Karpas-422 (cell line): ENCODE results near the gene GTF3C5. TPM values are rescaled to one million over a fixed set of nuclear protein-coding genes. Genes with fewer than 3 reads are reported as not detected.
"Not testable (repeated sequence)": the region's sequence is repeated elsewhere in the genome, so short reads cannot be mapped to it uniquely, and the experiment has no call there.

Experiments used
- DNase-seq: peaks from one replicate; pipeline ENCODE4 v3.0.0-alpha.2; 2015
- H2AFZ ChIP-seq: fragments of 200-600 bp; sonication (generic); 2 replicates; pipeline ENCODE4 v1.6.1; 2014; ENCODE audit warnings: antibody characterized with exemption, low read length, mixed read lengths
- H3K27ac ChIP-seq: fragments of 200-600 bp; sonication (generic); 2 replicates; pipeline ENCODE4 v1.5.1; 2014; ENCODE audit warnings: mild to moderate bottlenecking, low read length, moderate library complexity
- H3K27me3 ChIP-seq: fragments of 200-600 bp; sonication (generic); 2 replicates; pipeline ENCODE4 v1.6.1; 2014; ENCODE audit warnings: low read length, mixed read lengths
- H3K36me3 ChIP-seq: fragments of 200-600 bp; sonication (generic); 2 replicates; pipeline ENCODE4 v1.6.1; 2014; ENCODE audit warnings: low read length, mixed read lengths; ENCODE audit not compliant: insufficient read depth
- H3K4me1 ChIP-seq: fragments of 200-600 bp; sonication (generic); 2 replicates; pipeline ENCODE4 v1.6.1; 2014; ENCODE audit warnings: mild to moderate bottlenecking, low read length, mixed read lengths
- H3K4me2 ChIP-seq: fragments of 200-600 bp; sonication (generic); 2 replicates; pipeline ENCODE4 v1.6.1; 2014; ENCODE audit warnings: low read length, low read depth, mild to moderate bottlenecking; ENCODE audit not compliant: poor library complexity, severe bottlenecking
- H3K4me3 ChIP-seq: fragments of 200-600 bp; sonication (generic); 2 replicates; pipeline ENCODE4 v1.5.1; 2014; ENCODE audit warnings: mild to moderate bottlenecking, antibody characterized with exemption, low read length, mixed read lengths
- H3K79me2 ChIP-seq: fragments of 200-600 bp; sonication (generic); 2 replicates; pipeline ENCODE4 v1.6.1; 2014; ENCODE audit warnings: mild to moderate bottlenecking, low read length, mixed read lengths
- H3K9ac ChIP-seq: fragments of 200-600 bp; sonication (generic); 2 replicates; pipeline ENCODE4 v1.6.0; 2014; ENCODE audit warnings: low read length
- H3K9me2 ChIP-seq: fragments of 200-600 bp; sonication (generic), shearing (Covaris generic); replicated peaks from 2 replicates; pipeline ENCODE4 v1.6.0; 2014; ENCODE audit warnings: mild to moderate bottlenecking, low read length, moderate library complexity; ENCODE audit not compliant: insufficient read depth
- H3K9me3 ChIP-seq: fragments of 300-700, 200-600 bp; sonication (generic); 2 replicates; pipeline ENCODE4 v1.6.1; 2014; ENCODE audit warnings: low read length, mixed read lengths
- H4K20me1 ChIP-seq: fragments of 200-600 bp; sonication (generic); 2 replicates; pipeline ENCODE4 v1.6.1; 2014; ENCODE audit warnings: mild to moderate bottlenecking, antibody characterized with exemption, low read length, low read depth; ENCODE audit not compliant: insufficient read depth
- total RNA-seq: library from RNA; depleted of rRNA; stranded (reverse); fragments of >200 nt; shearing (Covaris generic); gene quantifications from 2 replicates; pipeline ENCODE4 v1.2.3, GENCODE V29; 2014; ENCODE audit warnings: low replicate concordance

The GTF3C5 gene
- total RNA-seq, 1 experiment from 2014 or later = 26.8 TPM

DNA sequence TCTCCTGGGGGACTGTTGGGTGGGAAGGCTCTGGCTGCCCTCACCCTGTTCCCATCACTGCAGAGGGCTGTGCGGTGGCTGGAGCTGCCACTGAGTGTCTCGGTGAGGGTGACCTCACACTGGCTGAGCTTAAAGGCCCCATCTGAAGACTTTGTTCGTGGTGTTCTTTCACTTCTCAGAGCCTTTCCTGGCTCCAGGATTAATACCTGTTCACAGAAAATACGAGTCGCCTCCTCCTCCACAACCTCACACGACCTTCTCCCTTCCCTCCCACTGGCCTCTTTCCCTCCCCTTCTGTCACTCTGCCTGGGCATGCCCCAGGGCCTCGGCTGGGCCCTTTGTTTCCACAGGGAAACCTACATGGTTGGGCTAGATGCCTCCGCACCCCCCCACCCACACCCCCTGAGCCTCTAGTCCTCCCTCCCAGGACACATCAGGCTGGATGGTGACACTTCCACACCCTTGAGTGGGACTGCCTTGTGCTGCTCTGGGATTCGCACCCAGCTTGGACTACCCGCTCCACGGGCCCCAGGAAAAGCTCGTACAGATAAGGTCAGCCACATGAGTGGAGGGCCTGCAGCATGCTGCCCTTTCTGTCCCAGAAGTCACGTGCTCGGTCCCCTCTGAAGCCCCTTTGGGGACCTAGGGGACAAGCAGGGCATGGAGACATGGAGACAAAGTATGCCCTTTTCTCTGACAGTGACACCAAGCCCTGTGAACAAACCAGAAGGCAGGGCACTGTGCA is 30.4 kb downstream of the GTF3C5 start:
- not testable (repeated sequence) for H3K27me3 ChIP-seq, DNase-seq, H3K9ac ChIP-seq, H3K4me2 ChIP-seq, H3K79me2 ChIP-seq, H3K36me3 ChIP-seq, H3K27ac ChIP-seq, H3K9me3 ChIP-seq, H3K9me2 ChIP-seq, H3K4me1 ChIP-seq, H4K20me1 ChIP-seq, H3K4me3 ChIP-seq, H2AFZ ChIP-seq

DNA sequence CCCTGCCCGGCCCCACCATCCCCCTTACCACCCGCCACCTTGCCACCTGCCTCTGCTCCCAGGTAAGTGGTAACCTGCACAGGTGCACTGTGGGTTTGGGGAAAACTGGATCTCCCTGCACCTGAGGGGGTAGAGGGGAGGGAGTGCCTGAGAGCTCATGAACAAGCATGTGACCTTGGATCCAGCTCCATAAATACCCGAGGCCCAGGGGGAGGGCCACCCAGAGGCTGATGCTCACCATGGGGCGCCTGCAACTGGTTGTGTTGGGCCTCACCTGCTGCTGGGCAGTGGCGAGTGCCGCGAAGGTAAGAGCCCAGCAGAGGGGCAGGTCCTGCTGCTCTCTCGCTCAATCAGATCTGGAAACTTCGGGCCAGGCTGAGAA is 31.0 kb downstream of the GTF3C5 start, which contains the start of gene CEL:
Gene CEL, plus strand, starts transcription at position 218 of the 382 bp plus-strand sequence. Its CDS starts 22 bp downstream, at position 240.
- H3K4me3 ChIP-seq, H3K4me2 ChIP-seq, H3K36me3 ChIP-seq, H3K79me2 ChIP-seq, DNase-seq, H3K27ac ChIP-seq, H3K27me3 ChIP-seq, H2AFZ ChIP-seq, H3K4me1 ChIP-seq, H3K9me3 ChIP-seq, H3K9ac ChIP-seq, H3K9me2 ChIP-seq, H4K20me1 ChIP-seq: not testable (repeated sequence)

DNA sequence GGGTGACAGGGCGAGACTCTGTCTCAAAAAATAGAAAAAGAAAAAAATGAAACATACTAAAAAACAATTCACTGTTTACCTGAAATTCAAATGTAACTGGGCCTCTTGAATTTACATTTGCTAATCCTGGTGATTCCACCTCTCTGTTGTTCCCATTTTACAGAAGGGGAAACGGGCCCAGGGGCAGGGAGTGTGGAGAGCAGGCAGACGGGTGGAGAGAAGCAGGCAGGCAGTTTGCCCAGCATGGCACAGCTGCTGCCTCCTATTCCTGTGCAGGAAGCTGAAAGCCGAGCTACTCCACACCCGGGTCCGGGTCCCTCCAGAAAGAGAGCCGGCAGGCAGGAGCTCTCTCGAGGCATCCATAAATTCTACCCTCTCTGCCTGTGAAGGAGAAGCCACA is 31.8 kb downstream of the GTF3C5 start:
- H3K79me2 ChIP-seq, DNase-seq, H3K9ac ChIP-seq, H3K27ac ChIP-seq, H3K4me2 ChIP-seq, H3K27me3 ChIP-seq, H3K36me3 ChIP-seq, H3K4me3 ChIP-seq, H3K9me2 ChIP-seq, H4K20me1 ChIP-seq, H3K4me1 ChIP-seq, H2AFZ ChIP-seq, H3K9me3 ChIP-seq: not testable (repeated sequence)

DNA sequence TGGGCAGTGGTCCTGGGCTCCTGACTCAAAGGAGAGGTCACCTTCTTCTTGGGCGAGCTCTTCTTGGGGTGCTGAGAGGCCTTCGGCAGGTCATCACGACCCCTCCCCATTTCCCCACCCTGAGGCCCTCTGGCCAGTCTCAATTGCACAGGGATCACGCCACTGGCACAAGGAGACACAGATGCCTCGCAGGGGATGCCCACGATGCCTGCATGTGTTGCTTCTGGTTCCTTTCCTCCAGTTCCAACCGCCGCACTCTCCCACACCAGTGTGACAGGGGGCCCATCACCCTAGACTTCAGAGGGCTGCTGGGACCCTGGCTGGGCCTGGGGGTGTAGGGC is 32.3 kb downstream of the GTF3C5 start:
- no peak for DNase-seq
- Histone ChIP-seq H3K4me3 (no peak overlapping the region), H3K9ac (no peak overlapping the region), H3K27me3 (no peaks in the 10 kb centered on the region), H3K79me2 (no peaks in the 10 kb centered on the region), H3K9me3 (no peaks in the 10 kb centered on the region), H3K4me1 (peaks cover 3% of the 10 kb centered on the region; the same call in 1 of the 2 replicates), H2AFZ (no peak overlapping the region), H3K36me3 (no peaks in the 10 kb centered on the region), H3K9me2 (no peaks in the 10 kb centered on the region), H3K27ac (no peak overlapping the region), H4K20me1 (no peaks in the 10 kb centered on the region), H3K4me2 (no peak overlapping the region)

DNA sequence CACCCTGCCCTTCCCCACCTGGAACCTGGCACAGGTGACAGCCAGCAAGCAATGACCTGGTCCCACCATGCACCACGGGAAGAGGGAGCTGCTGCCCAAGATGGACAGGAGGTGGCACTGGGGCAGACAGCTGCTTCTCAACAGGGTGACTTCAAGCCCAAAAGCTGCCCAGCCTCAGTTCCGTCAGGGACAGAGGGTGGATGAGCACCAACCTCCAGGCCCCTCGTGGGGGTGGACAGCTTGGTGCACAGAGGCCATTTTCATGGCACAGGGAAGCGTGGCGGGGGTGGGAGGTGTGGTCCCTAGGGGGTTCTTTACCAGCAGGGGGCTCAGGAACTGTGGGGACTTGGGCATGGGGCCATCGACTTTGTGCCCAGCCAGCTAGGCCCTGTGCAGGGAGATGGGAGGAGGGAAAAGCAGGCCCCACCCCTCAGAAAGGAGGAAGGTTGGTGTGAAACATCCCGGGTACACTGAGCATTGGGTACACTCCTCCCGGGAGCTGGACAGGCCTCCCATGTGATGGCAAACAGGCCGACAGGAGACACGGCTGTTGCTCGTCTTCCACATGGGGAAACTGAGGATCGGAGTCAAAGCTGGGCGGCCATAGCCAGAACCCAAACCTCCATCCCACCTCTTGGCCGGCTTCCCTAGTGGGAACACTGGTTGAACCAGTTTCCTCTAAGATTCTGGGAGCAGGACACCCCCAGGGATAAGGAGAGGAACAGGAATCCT is 32.9 kb downstream of the GTF3C5 start:
- Histone ChIP-seq H3K4me2 (no peak overlapping the region), H3K79me2 (no peaks in the 10 kb centered on the region), H2AFZ (no peak overlapping the region), H3K4me3 (no peak overlapping the region), H3K36me3 (no peaks in the 10 kb centered on the region), H3K9ac (no peak overlapping the region), H3K27ac (no peak overlapping the region), H3K9me2 (no peaks in the 10 kb centered on the region), H3K27me3 (no peaks in the 10 kb centered on the region), H4K20me1 (no peaks in the 10 kb centered on the region), H3K9me3 (no peaks in the 10 kb centered on the region), H3K4me1 (peaks cover 3% of the 10 kb centered on the region; the same call in 1 of the 2 replicates)
- DNase-seq = no peak

DNA sequence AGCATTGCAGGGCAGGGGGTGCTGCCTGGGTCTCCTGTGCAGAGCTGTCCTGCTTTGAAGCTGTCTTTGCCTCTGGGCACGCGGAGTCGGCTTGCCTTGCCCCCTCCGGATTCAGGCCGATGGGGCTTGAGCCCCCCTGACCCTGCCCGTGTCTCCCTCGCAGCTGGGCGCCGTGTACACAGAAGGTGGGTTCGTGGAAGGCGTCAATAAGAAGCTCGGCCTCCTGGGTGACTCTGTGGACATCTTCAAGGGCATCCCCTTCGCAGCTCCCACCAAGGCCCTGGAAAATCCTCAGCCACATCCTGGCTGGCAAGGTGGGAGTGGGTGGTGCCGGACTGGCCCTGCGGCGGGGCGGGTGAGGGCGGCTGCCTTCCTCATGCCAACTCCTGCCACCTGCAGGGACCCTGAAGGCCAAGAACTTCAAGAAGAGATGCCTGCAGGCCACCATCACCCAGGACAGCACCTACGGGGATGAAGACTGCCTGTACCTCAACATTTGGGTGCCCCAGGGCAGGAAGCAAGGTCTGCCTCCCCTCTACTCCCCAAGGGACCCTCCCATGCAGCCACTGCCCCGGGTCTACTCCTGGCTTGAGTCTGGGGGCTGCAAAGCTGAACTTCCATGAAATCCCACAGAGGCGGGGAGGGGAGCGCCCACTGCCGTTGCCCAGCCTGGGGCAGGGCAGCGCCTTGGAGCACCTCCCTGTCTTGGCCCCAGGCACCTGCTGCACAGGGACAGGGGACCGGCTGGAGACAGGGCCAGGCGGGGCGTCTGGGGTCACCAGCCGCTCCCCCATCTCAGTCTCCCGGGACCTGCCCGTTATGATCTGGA is 33.7 kb downstream of the GTF3C5 start:
- no peak overlapping the region for H3K4me3 ChIP-seq
- no peak overlapping the region for H3K9ac ChIP-seq
- H3K4me1 ChIP-seq = peaks cover 3% of the 10 kb centered on the region; the same call in 1 of the 2 replicates

DNA sequence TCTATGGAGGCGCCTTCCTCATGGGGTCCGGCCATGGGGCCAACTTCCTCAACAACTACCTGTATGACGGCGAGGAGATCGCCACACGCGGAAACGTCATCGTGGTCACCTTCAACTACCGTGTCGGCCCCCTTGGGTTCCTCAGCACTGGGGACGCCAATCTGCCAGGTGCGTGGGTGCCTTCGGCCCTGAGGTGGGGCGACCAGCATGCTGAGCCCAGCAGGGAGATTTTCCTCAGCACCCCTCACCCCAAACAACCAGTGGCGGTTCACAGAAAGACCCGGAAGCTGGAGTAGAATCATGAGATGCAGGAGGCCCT is 34.2 kb downstream of the GTF3C5 start:
- DNase-seq = no peak
- no peaks in the 10 kb centered on the region for H3K27me3 ChIP-seq
- no peak overlapping the region for H3K27ac ChIP-seq
- H3K9me2 ChIP-seq = no peaks in the 10 kb centered on the region
- no peak overlapping the region for H3K4me3 ChIP-seq
- no peaks in the 10 kb centered on the region for H4K20me1 ChIP-seq
- no peaks in the 10 kb centered on the region for H3K9me3 ChIP-seq
- H3K4me1 ChIP-seq = peaks cover 3% of the 10 kb centered on the region; the same call in 1 of the 2 replicates
- H3K4me2 ChIP-seq = no peak overlapping the region
- H3K36me3 ChIP-seq = no peaks in the 10 kb centered on the region
- no peaks in the 10 kb centered on the region for H3K79me2 ChIP-seq
- no peak overlapping the region for H3K9ac ChIP-seq
- no peak overlapping the region for H2AFZ ChIP-seq

More for the DNA sequence above, 33.7 kb downstream of the GTF3C5 start:
- H3K27me3 ChIP-seq = no peaks in the 10 kb centered on the region
- no peaks in the 10 kb centered on the region for H3K9me2 ChIP-seq
- no peak overlapping the region for H3K27ac ChIP-seq
- DNase-seq = no peak
- no peak overlapping the region for H2AFZ ChIP-seq
- H3K79me2 ChIP-seq = no peaks in the 10 kb centered on the region
- no peaks in the 10 kb centered on the region for H3K9me3 ChIP-seq
- no peaks in the 10 kb centered on the region for H3K36me3 ChIP-seq
- no peaks in the 10 kb centered on the region for H4K20me1 ChIP-seq
- no peak overlapping the region for H3K4me2 ChIP-seq
